A549 (cell line): ENCODE measurements around the gene LDLRAD3. TPM values are rescaled to one million over a fixed set of nuclear protein-coding genes. Genes with fewer than 3 reads are reported as not detected.

ENCODE experiments used
- ATAC-seq, 2 experiments: fragments of 200-7000 bp in 1 of 2; fragments of >200 bp in 1 of 2; cut with Nextera tagmentation in 1 of 2; cut with Tn5 transposase in 1 of 2; 3 replicates each; pipeline versions ENCODE4 v1.8.0 to v1.9.1; 2018 to 2020; ENCODE audit warnings: mild to moderate bottlenecking in 1 of 2, moderate library complexity in 1 of 2
- CTCF ChIA-PET: fragments of 300-600 bp; sonication (Branson Sonifier 250); formaldehyde crosslinking; extraction: SDS; loops from one replicate; lab custom pipeline; 2021; ENCODE audit warnings: antibody characterized with exemption, inconsistent platforms; lab: Yijun Ruan, JAX
- POLR2A ChIA-PET: fragments of 350-600 bp; formaldehyde crosslinking; extraction: SDS; loops from one replicate; lab custom pipeline; 2021; ENCODE audit warnings: antibody characterized with exemption, inconsistent platforms; lab: Yijun Ruan, JAX
- DNase-seq, 2 experiments: peaks; one replicate each; pipeline versions ENCODE4 v3.0.0 to v3.0.0-alpha.2; 2011 to 2016; ENCODE audit warnings: low read depth in 1 of 2, low spot score in 1 of 2
- FAIRE-seq: peaks from 2 replicates; lab custom pipeline; 2011; peaks lifted over from hg19 to GRCh38; lab: Jason Lieb, UNC
- H3K27ac ChIP-seq, 2 experiments: fragments of >200 bp; sonication (Bioruptor Twin); formaldehyde crosslinking; 3 replicates each; pipeline ENCODE4 v1.5.1; 2016 to 2017
- H3K4me1 ChIP-seq: fragments of >200 bp; sonication (Bioruptor Twin); formaldehyde crosslinking; 3 replicates; pipeline ENCODE4 v1.6.1; 2016
- H3K4me2 ChIP-seq: fragments of >200 bp; sonication (Bioruptor Twin); formaldehyde crosslinking; 3 replicates; pipeline ENCODE4 v1.6.1; 2016
- H3K4me3 ChIP-seq: fragments of >200 bp; sonication (Bioruptor Twin); formaldehyde crosslinking; 3 replicates; pipeline ENCODE4 v1.5.1; 2016
- H3K9me3 ChIP-seq: fragments of >200 bp; sonication (Bioruptor Twin); formaldehyde crosslinking; 3 replicates; pipeline ENCODE4 v1.6.1; 2016
- ATOH8 ChIP-seq: fragments of 250-450 bp; sonication (Bioruptor Pico); IDR thresholded peaks from 2 replicates; pipeline ENCODE4 v1.5.0; 2020; ENCODE audit warnings: low read depth, mild to moderate bottlenecking, moderate library complexity
- BCL3 ChIP-seq: fragments of >200 bp; sonication (Bioruptor Twin); formaldehyde crosslinking; IDR thresholded peaks from 3 replicates; pipeline ENCODE4 v1.6.1; 2016
- CEBPB ChIP-seq, 2 experiments: fragments of >200 bp in 1 of 2; sonication (Bioruptor Twin) in 1 of 2; formaldehyde crosslinking in 1 of 2; IDR thresholded peaks; 2 replicates each; pipeline ENCODE4 v1.6.1; 2012 to 2016
- ELK1 ChIP-seq: fragments of 150-350 bp; IDR thresholded peaks from 2 replicates; pipeline ENCODE4 v1.6.1; 2014; ENCODE audit warnings: low read depth, mild to moderate bottlenecking, low read length
- EP300 ChIP-seq, 2 experiments: fragments of >200 bp; sonication (Bioruptor Twin); formaldehyde crosslinking; IDR thresholded peaks; 2 replicates in 1 of 2; 3 replicates in 1 of 2; pipeline ENCODE4 v1.6.1; 2016 to 2017
- FOXS1 ChIP-seq: fragments of 250-450 bp; sonication (Bioruptor Pico); IDR thresholded peaks from 2 replicates; pipeline ENCODE4 v1.5.0; 2020; ENCODE audit warnings: mild to moderate bottlenecking, moderate library complexity
- HDAC2 ChIP-seq: fragments of 200-600 bp; sonication (generic); IDR thresholded peaks from 2 replicates; pipeline ENCODE4 v1.6.1; 2016
- HOXB13 ChIP-seq: fragments of 250-450 bp; sonication (Bioruptor Pico); IDR thresholded peaks from 2 replicates; pipeline ENCODE4 v1.5.0; 2020; ENCODE audit warnings: low read depth, mild to moderate bottlenecking, moderate library complexity
- JUNB ChIP-seq: fragments of >200 bp; sonication (Bioruptor Twin); formaldehyde crosslinking; IDR thresholded peaks from 2 replicates; pipeline ENCODE4 v1.6.1; 2016
- KDM1A ChIP-seq: fragments of 200-600 bp; sonication (generic); IDR thresholded peaks from 2 replicates; pipeline ENCODE4 v1.6.1; 2016; ENCODE audit warnings: low read depth, mild to moderate bottlenecking
- MAFK ChIP-seq: fragments of 450-650 bp; IDR thresholded peaks from 2 replicates; pipeline ENCODE4 v1.6.1; 2014; ENCODE audit not compliant: partially characterized antibody
- MAX ChIP-seq: IDR thresholded peaks from 2 replicates; pipeline ENCODE4 v1.6.1; 2012
- MAZ ChIP-seq: fragments of 150-350 bp; IDR thresholded peaks from 2 replicates; pipeline ENCODE4 v1.6.1; 2014; ENCODE audit warnings: antibody characterized with exemption, low read depth, low read length, borderline replicate concordance
- PHF8 ChIP-seq: fragments of 200-600 bp; sonication (generic); IDR thresholded peaks from 2 replicates; pipeline ENCODE4 v1.6.1; 2016; ENCODE audit warnings: low read depth, mild to moderate bottlenecking, antibody characterized with exemption, moderate library complexity, borderline replicate concordance
- POLR2A ChIP-seq: IDR thresholded peaks from 2 replicates; pipeline ENCODE4 v1.6.1; 2012; ENCODE audit warnings: mild to moderate bottlenecking, low read length
- RARB ChIP-seq: fragments of 250-450 bp; sonication (Bioruptor Pico); IDR thresholded peaks from 2 replicates; pipeline ENCODE4 v1.8.0; 2021; ENCODE audit warnings: mild to moderate bottlenecking, moderate library complexity
- REST ChIP-seq: fragments of 200-600 bp; sonication (generic); IDR thresholded peaks from 2 replicates; pipeline ENCODE4 v1.6.1; 2016; ENCODE audit warnings: antibody characterized with exemption, mild to moderate bottlenecking, moderate library complexity
- RNF2 ChIP-seq: fragments of 200-600 bp; sonication (generic); IDR thresholded peaks from 2 replicates; pipeline ENCODE4 v1.6.1; 2016; ENCODE audit warnings: low read depth, mild to moderate bottlenecking, antibody characterized with exemption, moderate library complexity, borderline replicate concordance
- TFCP2L1 ChIP-seq: fragments of 250-450 bp; sonication (Bioruptor Pico); IDR thresholded peaks from 2 replicates; pipeline ENCODE4 v1.5.0; 2021; ENCODE audit warnings: mild to moderate bottlenecking
- ZFP36 ChIP-seq: fragments of 450-650 bp; IDR thresholded peaks from 2 replicates; pipeline ENCODE4 v1.6.1; 2014; ENCODE audit warnings: borderline replicate concordance; ENCODE audit not compliant: partially characterized antibody
- ZSCAN20 ChIP-seq: fragments of 250-450 bp; sonication (Bioruptor Pico); IDR thresholded peaks from 2 replicates; pipeline ENCODE4 v1.8.0; 2022; ENCODE audit warnings: mild to moderate bottlenecking, moderate library complexity
- WGBS: methylation state at CpG from one replicate; pipeline ENCODE4 v1.1.6; 2017; ENCODE audit errors: missing lambda C conversion rate; 5-methylcytosine and 5-hydroxymethylcytosine counted together
- polyA plus RNA-seq, 4 experiments: library from polyadenylated mRNA; depleted of rRNA in 3 of 4; stranded (reverse); fragments of >200 nt; fragmentation: RNase III in 1 of 4; extraction: RNeasy Plus Mini Kit Qiagen cat#74134 plus additional on column Dnase treatment in 1 of 4; gene quantifications; 2 replicates in 3 of 4; 3 replicates in 1 of 4; pipeline ENCODE4 v1.2.3, GENCODE V29; 2011 to 2017

Gene LDLRAD3
- polyA plus RNA-seq, 2 of the 4 experiments (the other 2 are of a cell fraction) = 10.5 to 13.2 TPM

GRCh38 chr11:35974882-35975589 lies 31.2 kb downstream of the LDLRAD3 start:
- FAIRE-seq (no peak), DNase-seq (no peak), ATAC-seq (no peak)
- POLR2A ChIA-PET = no interaction called here
- H3K9me3 ChIP-seq = no peaks in the 10 kb centered on the region
- WGBS = 79% methylated on average over 3 of the region's 3 CpGs
- no peak overlapping the region for H3K27ac ChIP-seq
- CTCF ChIA-PET = interaction anchor here (0.9 to 1.5 kb wide), 4 partner anchors 21 to 141 kb away, joined by 3 read pairs; no protein-coding TSS in a partner anchor
- H3K4me2 ChIP-seq = no peak overlapping the region
- no peaks in the 10 kb centered on the region for H3K4me1 ChIP-seq
- TF ChIP-seq MAZ (no peak), RARB (CRISPR knock-in tag) (no peak), ELK1 (no peak), EP300 (IDR thresholded peaks at IDR 0.05) (no peak), MAFK (no peak), PHF8 (no peak), FOXS1 (CRISPR knock-in tag) (no peak), KDM1A (no peak), ZSCAN20 (CRISPR knock-in tag) (no peak), MAX (no peak)
- no peak overlapping the region for H3K4me3 ChIP-seq

- TF ChIP-seq HOXB13 (no peak), ZFP36 (no peak), ATOH8 (CRISPR knock-in tag) (no peak), HDAC2 (no peak), JUNB (no peak), EP300 (IDR thresholded peaks at IDR 0.05) (no peak), BCL3 (no peak), RNF2 (no peak), REST (no peak), CEBPB (IDR thresholded peaks at IDR 0.05) (no peak), PHF8 (no peak), TFCP2L1 (CRISPR knock-in tag) (no peak), POLR2A (no peak)
- CTCF ChIA-PET = interaction anchor here (1.1 to 1.2 kb wide), 2 partner anchors 11 to 67 kb away, joined by 3 read pairs; no protein-coding TSS in a partner anchor
- Histone ChIP-seq H3K4me2 (no peak overlapping the region), H3K9me3 (no peaks in the 10 kb centered on the region), H3K4me3 (no peak overlapping the region), H3K4me1 (no peaks in the 10 kb centered on the region), H3K27ac (no peak overlapping the region)
- FAIRE-seq (no peak), DNase-seq (no peak), ATAC-seq (no peak)
- POLR2A ChIA-PET = no interaction called here
- 91% methylated on average over 6 of the region's 6 CpGs for WGBS
These were observed 32.6 kb downstream of the LDLRAD3 start for GRCh38 chr11:35976434-35976833.
